Lung (tissue), 12 donors: ENCODE measurements around the gene ZYG11B. TPM values are rescaled to one million over a fixed set of nuclear protein-coding genes. Genes with fewer than 3 reads are reported as not detected.

Experiments
- ATAC-seq: fragments of 200-7000 bp; cut with Tn5 transposase; one replicate; pipeline ENCODE4 v1.9.1; 2020; ENCODE audit warnings: moderate number of reproducible peaks; ENCODE audit not compliant: insufficient read depth, low FRiP score
- DNase-seq, 3 donors: peaks; one replicate each; pipeline ENCODE4 v3.0.0-alpha.2; 2013 to 2017
- H3K27ac ChIP-seq, 2 donors: one replicate each; pipeline ENCODE4 v1.5.1; 2013; ENCODE audit warnings: mild to moderate bottlenecking in 2 of 2, moderate library complexity in 2 of 2, control low read depth in 1 of 2, inconsistent platforms in 1 of 2, low read depth in 1 of 2, low read length in 1 of 2
- H3K27me3 ChIP-seq, 3 donors: one replicate each; pipeline ENCODE4 v1.5.1; 2013; ENCODE audit warnings: low read length in 2 of 3; ENCODE audit not compliant: control insufficient read depth in 3 of 3, insufficient read depth in 3 of 3
- H3K36me3 ChIP-seq, 4 donors: one replicate each; pipeline ENCODE4 v1.5.1; 2013; ENCODE audit warnings: low read length in 4 of 4, mild to moderate bottlenecking in 1 of 4, moderate library complexity in 1 of 4; ENCODE audit not compliant: control insufficient read depth in 4 of 4, insufficient read depth in 4 of 4
- H3K4me1 ChIP-seq, 5 donors: one replicate each; pipeline ENCODE4 v1.5.1; 2013; ENCODE audit warnings: low read length in 5 of 5, mild to moderate bottlenecking in 2 of 5, moderate library complexity in 1 of 5; ENCODE audit not compliant: control insufficient read depth in 5 of 5, insufficient read depth in 5 of 5
- H3K4me3 ChIP-seq: one replicate; pipeline ENCODE4 v1.5.1; 2013; ENCODE audit warnings: mild to moderate bottlenecking, control low read depth, moderate library complexity
- H3K9ac ChIP-seq, 2 donors: one replicate each; pipeline ENCODE4 v1.5.1; 2013; ENCODE audit warnings: low read length in 2 of 2, control low read depth in 1 of 2; ENCODE audit not compliant: insufficient read depth in 1 of 2
- H3K9me3 ChIP-seq, 4 donors: one replicate each; pipeline ENCODE4 v1.5.1; 2013; ENCODE audit warnings: low read length in 3 of 4, mild to moderate bottlenecking in 1 of 4, moderate library complexity in 1 of 4; ENCODE audit not compliant: control insufficient read depth in 4 of 4, insufficient read depth in 3 of 4
- CTCF ChIP-seq: IDR thresholded peaks from 2 replicates; pipeline ENCODE4 v1.5.1; 2012; ENCODE audit warnings: mild to moderate bottlenecking; ENCODE audit errors: control extremely low read depth, extremely low read depth
- WGBS, 2 donors: extraction: QIAGEN DNeasy Blood & Tissue Kit; methylation state at CpG; one replicate each; pipeline ENCODE4 v1.1.7; 2013; 5-methylcytosine and 5-hydroxymethylcytosine counted together
- polyA plus RNA-seq, 2 donors: library from polyadenylated mRNA; stranded (reverse); fragments of 200-250 nt; gene quantifications; one replicate each; pipeline ENCODE4 v1.2.1, GENCODE V29; 2013
- total RNA-seq, 2 donors: library from RNA; depleted of rRNA in 1 of 2; stranded (reverse); fragments of >200 nt in 1 of 2; gene quantifications; one replicate each; pipeline ENCODE4 v1.2.1, GENCODE V29; 2014 to 2021
- donor health status: control.
- donor health status: control.
- donor health status: Bipolar disorder and iron deficiency.
- donor health status: healthy.
- donor health status: DM: yes; HTN: yes; CAD: no.

The ZYG11B gene
- total and polyA plus RNA-seq, 4 donors, result 5.7 to 39.0 (median 16.8) TPM

DNA sequence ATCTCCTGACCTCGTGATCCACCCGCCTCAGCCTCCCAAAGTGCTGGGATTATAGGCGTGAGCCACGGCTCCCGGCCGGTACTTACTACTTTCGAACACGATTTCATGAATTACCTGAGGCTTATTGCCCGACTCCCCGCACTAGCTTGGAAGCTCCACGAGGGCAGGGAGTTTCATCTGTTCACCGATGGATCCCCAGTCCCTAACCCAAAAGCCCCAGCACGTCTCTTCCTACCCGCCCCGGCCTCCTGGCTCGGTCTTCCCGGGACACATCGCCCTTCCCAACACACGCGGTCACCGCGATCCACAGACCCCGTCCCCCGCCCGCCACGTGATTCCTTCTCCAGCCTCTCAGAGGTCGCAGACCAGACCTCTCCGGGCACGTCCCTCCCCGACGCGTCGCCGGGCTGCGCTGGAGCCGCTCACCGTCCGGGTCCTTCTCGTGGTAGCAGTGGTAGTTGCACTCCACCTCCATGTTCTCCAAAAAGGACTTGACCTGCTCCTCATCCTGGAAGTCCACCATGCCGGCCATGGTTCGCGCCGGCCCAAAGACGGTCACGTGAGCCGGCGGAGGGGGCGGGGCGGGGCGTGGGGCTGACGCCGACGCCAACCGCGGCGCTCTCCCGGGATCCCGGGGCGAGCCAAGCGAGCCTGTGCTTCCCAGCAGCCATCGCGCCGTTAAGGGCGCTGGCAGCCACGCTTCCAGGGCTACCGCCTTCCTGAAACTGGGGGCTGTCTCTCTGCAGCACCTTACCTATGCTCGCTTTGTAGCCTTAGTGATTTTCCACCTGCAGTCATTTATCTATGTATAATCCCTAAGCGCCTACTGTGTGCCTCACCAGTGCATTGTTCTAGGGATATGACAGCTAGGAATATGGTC lies 28.2 kb upstream of the ZYG11B start, which contains the start of gene COA7:
Gene COA7 (minus strand): TSS at position 553 of the 880 bp plus-strand sequence. CDS start 21 bp downstream, at position 532.
- 1 to 2% methylated on average over 68 of the region's 68 CpGs for WGBS, 2 donors
- no peak for TF ChIP-seq CTCF
- peaks cover 0 to under 1% (median 0%) of the 10 kb centered on the region in 4 donors for H3K36me3 ChIP-seq
- H3K9me3 ChIP-seq, result no peaks in the 10 kb centered on the region
- H3K4me3 ChIP-seq, result peak within 1 kb of the TSS; percentile 76
- DNase-seq, result peak; percentile 88 to 92 (median 90)
- no peaks in the 10 kb centered on the region for H3K27me3 ChIP-seq
- H3K4me1 ChIP-seq, result peaks cover 0 to 6% (median 3%) of the 10 kb centered on the region in 5 donors
- ATAC-seq, result peak; percentile 88
- peak within 1 kb of the TSS; percentile 77 to 85 for H3K27ac ChIP-seq
- peak within 1 kb of the TSS; percentile 59 to 76 for H3K9ac ChIP-seq

- peak overlapping the region; percentile 90 to 94 for H3K27ac ChIP-seq
- ATAC-seq (peak; percentile 86), DNase-seq (peak; percentile 90 to 92 (median 91))
- H3K4me3 ChIP-seq, result peak overlapping the region; percentile 54
- no peaks in the 10 kb centered on the region for H3K27me3 ChIP-seq
- H3K9me3 ChIP-seq, result no peaks in the 10 kb centered on the region
- peak overlapping the region; percentile 29 to 80 for H3K9ac ChIP-seq
- no peaks in the 10 kb centered on the region for H3K36me3 ChIP-seq
- H3K4me1 ChIP-seq, result peaks cover 0 to 6% (median 3%) of the 10 kb centered on the region in 5 donors
- no peak for TF ChIP-seq CTCF
- 5% methylated on average over 35 of the region's 35 CpGs for WGBS, 2 donors
These were observed 23.1 kb upstream of the ZYG11B start for GRCh38 chr1:52702886-52703787.

DNA sequence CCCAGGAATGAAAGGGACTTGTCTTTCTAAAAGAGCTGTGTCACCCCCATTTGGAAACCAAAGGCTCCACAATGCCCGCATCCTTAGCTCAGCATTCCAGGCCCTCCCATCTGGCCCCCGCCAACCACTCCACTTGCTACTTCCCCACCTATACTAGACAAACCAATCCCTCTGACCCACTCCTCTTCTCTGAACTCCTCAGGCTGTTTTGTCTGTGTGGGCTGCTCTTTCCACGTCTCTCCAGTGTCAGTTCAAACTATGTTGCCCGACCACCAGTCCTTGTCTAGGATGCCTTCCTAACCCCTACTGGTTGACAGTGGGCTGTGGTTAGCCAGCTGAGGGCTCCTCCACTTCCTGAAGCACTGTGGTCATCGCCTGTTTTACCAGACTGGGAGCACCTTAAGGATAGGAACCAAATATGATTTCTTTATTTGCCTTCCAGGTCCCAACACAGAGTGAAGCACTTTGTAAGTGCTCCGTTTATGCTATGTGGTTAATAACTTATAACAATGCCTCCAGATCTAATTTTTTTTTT lies 20.1 kb upstream of the ZYG11B start:
- TF ChIP-seq CTCF, result no peak
- Histone ChIP-seq H3K27ac (no peak overlapping the region), H3K9me3 (no peaks in the 10 kb centered on the region), H3K4me1 (peaks cover 0 to 3% (median 0%) of the 10 kb centered on the region in 5 donors), H3K36me3 (no peaks in the 10 kb centered on the region), H3K27me3 (no peaks in the 10 kb centered on the region), H3K9ac (no peak overlapping the region), H3K4me3 (no peak overlapping the region)
- ATAC-seq (no peak), DNase-seq (no peak)
- 56% methylated on average over 5 to 6 of the region's 6 CpGs for WGBS, 2 donors
